NCI-H1930 (cell line): ENCODE measurements around the gene MED26.

Experiments used
- DNase-seq, 2 experiments: peaks; one replicate each; lab custom pipeline; 2025; lab: John Stamatoyannopoulos, UW

Gene MED26

DNA sequence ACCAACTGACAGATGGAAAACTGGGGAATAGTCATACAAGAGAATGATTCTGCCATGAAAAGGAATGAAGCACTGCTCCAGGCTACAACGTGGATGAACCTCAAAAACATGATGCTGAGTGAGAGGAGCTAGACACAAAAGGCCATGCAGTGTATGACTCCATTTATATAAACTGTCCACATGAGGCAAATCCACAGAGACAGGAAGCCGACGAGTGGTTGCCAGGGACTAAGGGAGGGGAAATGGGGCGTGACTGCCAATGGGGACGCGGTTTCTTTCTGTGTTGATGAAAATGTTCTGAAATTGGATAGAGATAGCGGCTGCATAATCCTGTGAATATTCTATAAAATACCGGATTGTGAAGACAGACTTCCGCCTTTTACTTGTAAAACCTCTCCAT, 21.7 kb upstream of the MED26 start:
- no peak for DNase-seq

DNA sequence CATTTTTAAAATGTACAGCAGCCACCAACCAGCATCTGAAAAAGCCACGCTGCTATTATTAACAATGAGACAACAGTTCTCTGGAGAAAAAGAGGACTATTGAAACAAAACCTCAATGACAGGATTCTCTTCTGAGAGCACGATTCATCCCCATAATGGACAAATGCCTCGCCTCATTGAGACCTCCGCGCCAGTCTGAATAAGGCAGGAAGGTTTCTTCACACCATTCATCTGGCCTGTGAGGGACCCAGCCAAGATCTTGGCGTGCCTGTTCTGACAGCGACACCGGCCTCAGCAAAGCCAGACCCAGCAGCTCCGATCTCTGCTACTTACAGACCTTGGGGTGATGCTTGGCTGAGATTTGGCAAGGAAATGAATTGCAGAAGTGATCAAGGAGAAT, 17.1 kb upstream of the MED26 start:
- DNase-seq: no peak

DNA sequence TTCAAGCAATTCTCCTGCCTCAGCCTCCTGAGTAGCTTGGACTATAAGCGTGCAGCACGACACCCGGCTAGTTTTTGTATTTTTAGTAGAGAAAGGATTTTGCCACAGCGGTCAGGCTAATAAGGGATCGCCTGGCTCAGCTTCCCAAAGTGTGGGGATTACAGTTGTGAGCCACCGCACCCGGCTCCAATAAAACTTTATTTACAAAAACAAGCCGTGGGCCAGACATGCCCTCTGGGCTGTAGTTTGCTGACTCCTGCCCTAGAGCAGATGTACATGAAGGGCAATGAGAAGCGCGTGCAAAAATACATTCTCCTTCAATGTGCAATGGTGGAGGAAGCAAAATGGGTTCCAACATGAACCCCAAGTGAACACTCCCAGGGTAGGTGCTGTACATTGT, 13.7 kb upstream of the MED26 start:
- no peak for DNase-seq

DNA sequence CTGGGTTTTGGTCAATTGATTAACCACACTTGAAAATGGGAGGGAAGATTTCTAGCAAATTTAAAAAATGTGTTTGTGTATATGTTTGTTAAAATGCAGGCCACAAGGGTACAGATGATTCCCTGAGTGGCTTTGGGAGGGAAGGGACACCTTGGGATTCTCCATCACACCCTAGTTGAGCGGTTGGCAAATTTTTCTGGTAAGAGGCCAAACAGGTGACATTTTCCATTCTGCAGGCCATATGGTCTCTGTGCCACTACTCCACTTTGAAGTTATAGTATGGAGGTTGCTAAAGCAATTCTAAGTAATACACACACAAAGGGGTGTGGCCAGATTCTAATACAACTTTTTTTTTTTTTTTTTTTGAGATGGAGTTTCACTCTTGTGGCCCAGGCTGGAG, 12.9 kb upstream of the MED26 start:
- no peak for DNase-seq

DNA sequence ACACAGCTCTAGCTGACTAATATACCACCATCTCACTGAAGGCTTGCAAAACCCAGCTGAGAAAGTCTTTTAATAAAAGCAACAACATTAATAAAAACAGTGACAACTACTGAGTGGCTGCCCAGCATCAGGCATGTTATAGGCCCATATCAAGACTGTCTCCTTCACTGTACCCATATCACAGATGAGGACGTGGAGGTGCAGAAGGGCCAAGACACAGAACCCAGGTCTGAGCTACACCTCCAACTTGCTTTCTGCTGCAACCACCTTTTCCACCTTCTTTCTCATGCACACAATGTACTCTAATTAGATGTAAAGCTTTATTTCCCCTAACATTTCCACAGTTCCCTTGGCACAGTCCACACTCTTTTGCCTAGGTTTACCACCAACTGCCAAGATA, 10.7 kb upstream of the MED26 start:
- DNase-seq: no peak

DNA sequence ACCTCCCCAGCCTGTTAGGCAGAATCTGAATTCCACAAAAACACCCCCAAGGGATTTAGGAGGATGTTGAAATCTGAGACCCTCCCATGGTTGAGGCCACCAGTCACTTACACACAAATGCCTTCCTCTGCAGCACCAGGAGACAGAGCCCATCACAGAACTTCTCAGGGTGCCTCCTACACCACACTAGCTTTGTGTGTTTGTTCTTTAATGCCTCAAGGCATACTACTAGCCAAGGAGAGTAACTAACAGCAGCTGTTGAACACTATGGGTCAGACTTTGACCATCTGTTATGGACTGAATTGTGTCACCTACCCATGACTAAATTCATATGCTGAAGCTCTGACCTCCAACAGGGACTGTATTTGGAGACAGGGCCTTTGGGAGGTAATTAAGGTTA, 9.5 kb upstream of the MED26 start:
- DNase-seq: no peak

DNA sequence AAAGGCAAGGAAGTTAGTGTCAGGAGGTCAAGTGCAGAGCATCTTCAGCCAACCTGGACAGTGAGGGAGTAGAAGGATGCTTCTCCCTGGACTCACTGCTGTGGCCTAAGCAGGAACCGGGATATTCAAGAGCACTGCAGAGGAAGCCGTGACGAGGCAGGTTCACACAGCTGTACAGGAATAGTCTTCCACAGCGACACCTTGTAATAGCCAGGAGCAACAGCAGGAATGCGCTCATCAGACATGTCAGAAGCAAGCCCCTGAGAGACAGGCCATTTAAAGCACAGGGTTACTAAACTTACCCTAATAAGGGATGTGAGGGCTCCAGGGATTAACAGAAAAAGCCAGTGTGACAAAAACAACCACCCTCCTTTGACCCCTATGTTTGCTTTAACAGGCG, 3.5 kb upstream of the MED26 start:
- no peak for DNase-seq

DNA sequence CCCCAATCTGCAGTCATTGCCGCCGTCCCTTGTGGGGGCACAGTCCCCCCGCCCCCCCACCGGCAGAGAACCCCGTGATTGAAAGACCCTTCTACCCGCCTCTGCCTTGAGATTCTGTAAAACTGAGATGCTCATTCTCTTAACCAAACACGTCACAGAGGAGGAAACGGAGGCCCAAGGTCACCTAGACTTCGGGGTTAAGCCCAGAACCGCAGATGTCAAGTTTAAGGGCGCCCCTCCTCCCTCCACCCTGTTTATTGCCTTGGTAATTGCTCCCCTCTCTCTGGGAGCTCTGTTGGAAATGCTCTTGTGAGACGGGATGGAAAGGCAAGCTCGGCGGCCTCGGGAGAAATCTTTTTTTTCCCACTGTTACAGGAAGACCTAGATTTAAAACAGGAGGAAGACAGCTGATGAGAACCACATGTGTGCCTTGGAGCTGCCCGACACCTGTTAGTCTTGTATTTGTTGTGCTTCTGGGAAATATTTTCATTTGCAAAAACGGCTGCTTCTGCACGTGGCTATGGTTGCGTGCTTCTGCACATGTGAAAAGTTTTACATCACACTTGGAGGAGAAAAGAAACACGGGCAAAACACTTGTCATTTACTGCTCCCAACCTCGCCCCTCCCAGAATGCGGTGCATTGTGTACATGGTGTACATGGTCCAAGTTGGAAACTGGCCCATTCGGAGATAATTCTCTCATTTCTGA, 1.1 kb upstream of the MED26 start:
- no peak for DNase-seq

DNA sequence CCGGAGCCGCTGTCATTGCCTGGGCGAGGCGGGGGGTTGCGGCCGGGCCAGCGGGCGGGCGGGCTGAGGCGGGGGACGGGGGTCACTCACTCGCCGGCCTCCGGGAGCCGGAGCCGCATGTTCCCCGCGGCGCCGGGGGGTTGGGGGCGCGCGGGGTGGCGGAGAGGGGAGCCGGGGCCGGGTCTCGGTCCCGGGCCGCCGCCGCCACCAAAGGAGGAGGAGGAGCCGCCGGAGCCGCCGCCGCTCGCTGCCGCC, 149 bp downstream of the MED26 start:
- DNase-seq: no peak

DNA sequence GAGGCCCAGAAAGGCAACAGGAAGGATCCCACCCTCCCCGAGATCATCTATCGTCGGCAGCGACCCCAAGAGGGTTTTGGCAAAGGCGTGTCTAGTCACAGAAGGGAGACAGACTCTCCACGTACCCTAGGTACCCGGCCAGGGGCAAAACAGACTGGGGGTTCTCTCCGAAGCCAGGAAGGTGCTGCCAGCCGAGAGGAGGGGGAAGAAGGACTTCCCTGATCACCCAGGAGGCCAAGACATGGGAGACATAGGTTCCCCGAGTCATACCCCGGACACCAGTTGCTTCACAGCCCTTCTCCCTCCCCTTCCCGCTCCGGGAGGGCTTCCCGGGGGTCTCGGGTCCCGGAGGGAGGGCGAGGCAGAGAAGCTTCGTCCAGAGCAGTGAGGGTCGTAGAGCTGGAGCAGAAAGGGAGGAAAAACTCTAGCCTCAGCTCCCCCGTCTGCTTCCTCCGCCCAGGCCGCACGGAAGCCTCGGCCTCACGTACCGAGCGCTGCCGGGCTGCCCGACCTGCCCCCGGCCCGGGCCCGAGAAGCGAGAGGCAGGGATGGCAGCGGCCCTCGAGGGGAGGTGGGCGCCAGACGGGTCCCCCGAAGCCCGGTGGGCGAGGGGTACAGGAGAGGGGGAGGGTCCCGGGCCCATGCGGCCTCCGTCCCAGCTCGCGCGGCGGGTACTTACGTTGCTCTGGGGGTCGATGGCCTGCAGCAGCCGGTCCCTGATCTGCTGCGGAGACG, 644 bp downstream of the MED26 start:
- DNase-seq: no peak

DNA sequence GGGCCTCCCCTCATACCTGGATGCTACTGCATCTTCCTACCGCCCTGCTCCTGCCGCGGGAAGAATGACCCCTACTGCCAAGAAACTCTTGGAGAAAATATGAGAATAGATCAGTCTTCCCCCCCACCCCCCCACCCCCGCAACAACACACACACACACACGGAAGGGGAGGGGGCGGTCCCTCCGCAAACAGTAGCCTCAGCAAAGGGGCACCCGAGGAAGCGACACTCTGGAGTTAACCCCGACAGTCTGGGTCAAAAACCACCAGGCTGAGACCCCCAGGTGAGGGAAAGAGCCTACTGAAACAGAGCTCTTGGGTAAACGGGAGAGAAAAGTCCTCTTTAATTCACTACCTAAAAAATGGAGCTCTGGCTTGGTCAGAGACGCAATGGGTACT, 1.2 kb downstream of the MED26 start:
- no peak for DNase-seq

DNA sequence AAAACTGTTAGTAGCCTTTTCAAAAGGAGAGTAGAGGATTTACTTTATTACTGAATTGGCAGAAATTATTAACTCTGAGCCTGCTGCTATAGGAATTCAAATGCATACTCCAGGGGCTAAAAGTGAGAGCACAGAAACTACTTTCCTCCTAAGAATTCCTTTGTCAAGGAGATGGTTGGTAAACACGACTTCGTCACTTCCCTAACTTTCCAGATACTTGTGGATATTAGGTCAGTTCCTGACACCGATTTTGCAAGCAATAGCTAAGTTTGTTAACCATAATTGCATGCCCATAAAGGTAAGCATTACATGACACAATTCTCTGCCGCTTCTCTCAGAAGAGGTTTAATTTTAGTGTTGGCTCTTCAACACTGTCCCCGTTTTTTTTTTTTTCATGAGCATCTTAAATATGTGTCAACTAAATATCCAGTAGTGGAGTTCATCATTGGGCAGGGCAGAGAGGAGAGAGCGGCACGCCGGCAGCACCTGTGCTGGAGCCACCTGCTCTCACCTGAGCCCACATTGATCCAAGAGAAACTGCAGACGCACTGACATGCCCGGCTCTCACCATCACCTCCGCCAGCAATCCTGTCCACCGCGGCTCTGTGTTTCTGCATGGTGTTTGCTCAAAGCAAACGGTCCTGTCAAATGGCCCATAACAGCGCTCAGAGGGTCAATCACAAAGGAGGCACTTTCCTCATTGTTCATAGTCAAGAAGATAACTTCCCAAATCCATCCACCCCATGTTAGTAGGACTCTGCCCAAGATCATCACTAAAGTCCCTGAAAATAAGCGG, 2.6 kb downstream of the MED26 start:
- no peak for DNase-seq

DNA sequence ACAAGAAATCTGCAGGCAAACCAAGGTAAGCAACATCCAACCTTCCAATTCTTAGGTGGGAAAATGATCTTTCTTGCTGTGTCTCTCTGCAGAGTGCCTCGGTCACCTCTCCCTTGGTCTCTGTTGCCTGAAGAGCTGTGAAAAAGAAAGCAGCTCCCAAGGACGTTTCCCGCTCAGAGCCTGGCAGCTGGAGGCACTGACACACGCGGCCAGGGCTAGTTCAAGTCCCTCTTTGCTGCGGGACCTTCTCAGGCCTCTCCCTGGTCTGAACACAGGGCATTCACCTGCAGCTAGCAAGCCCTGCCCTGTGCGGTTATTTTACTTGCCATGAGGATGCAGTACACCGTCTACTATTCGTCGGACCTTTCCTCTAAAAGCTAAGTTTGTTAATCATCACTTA, 3.8 kb downstream of the MED26 start:
- DNase-seq: no peak

DNA sequence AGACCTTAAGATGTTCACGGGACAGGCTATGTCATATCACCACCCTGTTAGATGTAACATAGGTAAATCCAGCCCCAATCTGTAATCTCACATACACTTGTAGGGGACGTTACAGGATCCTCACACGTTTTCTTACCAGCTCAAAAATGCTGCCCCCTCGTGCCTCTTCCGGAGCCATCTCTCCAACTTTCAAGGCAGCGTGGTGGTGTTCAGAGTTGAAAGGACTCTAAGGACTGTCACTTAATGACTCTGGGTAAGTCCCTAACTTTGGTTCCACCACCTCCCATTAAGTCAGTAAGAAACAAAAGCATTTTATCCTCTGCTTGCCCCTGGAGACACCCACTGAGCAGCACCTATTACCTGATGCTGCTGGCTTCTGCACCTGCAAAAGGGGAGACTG, 4.4 kb downstream of the MED26 start:
- no peak for DNase-seq

DNA sequence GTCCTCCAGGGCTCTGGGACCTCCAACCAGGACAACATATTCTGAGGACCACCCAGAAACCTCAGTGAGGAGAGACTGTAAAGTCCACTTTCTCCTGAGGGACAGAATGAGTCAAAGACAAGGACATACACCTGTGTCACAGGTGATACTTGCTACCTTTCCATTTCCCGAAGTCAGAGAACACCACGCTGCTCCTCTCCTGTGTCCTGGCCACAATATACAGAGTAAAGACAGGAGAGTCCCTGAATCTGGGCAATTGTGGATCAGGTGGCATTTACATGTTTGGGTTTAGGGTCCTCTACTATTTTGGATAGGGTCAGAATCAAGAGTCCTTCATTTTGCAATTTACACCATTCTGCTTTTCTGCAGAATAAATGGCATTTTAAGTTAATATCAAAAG, 4.9 kb downstream of the MED26 start:
- no peak for DNase-seq

DNA sequence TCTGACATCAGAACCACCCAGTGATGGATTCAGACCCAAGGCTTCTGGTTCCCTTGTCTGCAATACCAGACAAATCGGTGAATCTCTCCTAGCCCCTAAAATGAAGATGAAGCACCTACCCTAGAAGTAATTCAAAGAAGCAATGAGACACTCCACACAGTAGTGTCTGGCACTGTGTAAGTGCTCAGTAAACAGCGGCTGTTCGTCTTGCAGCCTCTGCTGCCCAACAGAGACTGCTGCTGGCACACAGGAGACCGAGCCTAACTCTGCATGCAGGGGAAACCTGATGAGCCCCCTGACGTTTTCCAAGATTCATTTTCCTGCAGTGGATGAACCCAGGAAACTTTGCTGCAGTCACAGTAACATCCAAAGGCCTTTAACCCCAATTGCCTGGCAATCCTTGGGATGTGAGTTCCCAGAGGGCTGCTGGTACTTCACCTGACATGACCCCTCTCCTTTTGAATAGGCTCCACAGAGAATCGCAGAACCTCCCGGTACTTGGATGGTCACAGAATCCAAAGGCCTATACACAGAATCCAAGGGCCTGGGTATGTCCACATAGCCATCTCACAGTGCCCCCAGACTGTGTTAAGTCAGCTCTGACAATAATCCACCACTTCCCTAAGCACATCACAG, 6.7 kb downstream of the MED26 start:
- DNase-seq: no peak

DNA sequence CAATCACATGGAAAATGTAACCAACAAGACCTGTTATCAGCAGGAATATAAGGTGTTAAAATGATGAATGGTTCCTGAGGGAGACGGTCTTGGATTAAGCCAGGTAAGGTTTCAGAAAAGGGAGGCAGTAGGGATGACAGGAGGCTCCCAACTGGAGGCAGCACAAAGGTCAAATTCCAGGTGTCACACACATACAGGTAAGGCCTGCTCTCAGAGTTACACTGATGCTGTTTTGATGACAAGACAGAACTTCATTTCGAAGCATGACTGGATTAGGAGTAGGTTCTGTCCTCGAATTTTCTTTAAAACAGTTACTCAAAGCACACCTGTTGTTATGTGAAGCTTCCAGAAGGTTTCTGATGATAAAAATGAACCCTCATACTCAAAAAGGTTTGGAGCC, 7.4 kb downstream of the MED26 start:
- DNase-seq: no peak

DNA sequence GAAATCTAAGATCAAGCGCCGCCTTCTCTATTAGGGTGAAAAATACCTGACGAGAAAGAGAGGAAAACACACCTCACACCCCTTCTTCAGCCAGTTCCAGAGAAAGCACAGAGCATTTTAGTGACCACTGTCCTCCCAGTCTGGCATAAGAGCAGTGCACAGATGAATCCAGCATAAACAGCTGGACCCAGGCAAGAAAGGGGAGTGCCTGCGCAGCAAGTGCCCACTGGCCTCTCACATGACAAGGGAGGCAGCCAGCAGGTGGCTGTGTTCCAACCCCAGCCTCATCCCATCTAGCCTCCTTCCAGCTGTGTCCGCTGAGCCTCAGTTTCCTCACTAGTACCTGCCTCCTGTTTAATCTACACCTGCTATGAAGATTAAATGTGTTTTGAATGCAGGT, 8.0 kb downstream of the MED26 start:
- DNase-seq: no peak

DNA sequence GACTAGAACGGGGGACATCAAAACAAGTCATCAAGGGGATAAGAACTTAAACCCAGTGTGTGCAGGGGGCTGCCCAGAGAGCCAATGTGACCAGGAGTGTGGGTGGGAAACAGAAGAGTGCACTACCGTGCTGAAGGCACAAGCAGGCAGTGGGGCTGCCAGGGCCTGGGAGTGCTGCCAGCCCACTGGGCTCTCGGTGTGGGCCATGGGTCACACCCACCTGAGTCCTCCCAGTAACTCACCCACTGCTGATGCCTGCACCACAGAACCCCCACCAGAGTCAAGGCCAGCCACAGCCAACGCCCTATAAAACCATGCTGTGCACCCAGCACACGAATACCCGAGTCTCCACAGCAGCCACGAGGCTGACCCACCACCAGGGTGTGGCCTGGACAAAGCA, 8.5 kb downstream of the MED26 start:
- no peak for DNase-seq

DNA sequence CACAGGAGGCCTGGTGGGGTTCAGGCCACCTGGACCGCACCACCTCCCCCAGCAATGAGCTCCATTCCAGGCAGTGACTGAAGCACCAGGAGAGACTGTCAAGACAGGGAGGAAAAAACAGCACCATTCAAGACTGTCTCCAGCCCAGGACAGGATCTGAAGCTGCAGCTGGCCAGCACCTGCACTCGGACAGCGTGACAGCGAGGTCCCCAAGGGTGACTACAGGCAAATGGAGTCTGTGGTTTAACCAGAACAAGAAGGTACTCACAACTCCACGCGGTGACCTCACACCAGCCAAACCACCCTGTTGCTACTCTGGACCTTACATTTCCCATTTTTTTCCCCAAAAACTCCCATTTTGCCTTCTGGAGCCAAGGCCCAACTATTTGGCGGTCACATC, 9.8 kb downstream of the MED26 start:
- DNase-seq: no peak

DNA sequence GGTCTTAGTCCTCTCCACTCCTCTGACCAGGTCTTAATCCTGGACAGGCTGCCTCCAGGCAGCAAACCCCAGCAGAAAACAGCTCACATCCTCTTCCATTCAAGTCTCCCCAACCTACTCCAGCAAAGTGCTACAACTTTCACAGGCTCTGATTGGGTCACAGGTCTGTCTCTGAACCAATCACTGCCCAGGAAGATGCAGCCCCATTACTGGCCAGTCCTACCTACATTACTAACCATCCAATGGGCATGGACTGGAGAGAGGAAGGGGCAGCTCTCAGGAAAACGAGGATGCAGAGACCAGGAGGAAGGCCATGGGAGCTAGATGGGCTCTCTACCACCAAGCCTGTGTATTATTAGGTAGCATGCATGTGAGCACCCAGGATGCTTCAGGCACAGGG, 12.2 kb downstream of the MED26 start:
- DNase-seq: no peak

DNA sequence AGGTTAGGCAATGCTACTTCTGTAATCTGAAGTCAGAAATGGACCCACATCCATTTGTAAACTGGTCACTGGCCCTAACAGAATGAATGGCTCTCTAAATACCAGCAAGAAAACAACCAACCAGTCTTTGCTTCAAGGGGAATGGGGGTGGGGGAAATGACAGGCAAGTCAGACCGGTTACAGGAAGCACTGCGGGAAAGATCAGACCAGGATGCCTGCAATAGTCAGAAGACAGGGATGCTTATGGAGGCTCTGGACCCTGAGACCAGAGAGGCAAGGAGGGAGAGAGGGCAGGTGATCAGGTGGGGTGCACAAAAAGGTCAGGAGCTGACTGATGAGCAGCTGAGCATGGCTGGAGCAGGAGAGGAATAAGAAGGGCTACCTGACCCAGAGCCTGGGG, 13.1 kb downstream of the MED26 start:
- DNase-seq: no peak

DNA sequence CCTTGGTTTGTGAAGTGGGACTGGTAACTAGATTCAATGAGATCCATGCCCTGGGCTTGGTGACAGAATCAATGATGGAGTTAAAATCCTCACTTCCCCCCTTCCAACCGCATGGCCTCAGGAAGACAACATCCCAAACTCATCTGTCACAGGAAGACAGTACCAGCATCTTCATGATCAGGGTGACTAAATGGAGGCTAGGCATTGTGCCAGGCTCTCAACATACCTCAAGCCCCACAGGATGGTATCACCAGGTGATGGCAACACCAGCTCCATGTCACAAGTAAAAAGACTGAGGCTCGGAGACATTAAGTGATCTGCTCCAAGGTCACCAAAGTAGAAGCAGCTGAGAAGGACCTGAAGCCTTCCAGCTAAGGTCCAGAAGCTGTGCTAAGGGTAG, 14.2 kb downstream of the MED26 start:
- DNase-seq: no peak
